HepG2 (cell line): Measurements from ENCODE around the gene ACSS3.

Source experiments
- EP300 ChIP-seq, 3 experiments: sonication (generic) in 1 of 3; formaldehyde crosslinking in 1 of 3; IDR thresholded peaks; 2 replicates each; pipeline versions ENCODE4 v1.5.1 to v1.6.1; 2011 to 2020; ENCODE audit warnings: low read depth in 2 of 3, low read length in 2 of 3, borderline replicate concordance in 1 of 3, improper control_type of control experiment in 1 of 3, mild to moderate bottlenecking in 1 of 3, missing genetic modification reagents in 1 of 3, moderate library complexity in 1 of 3
- GABPA ChIP-seq, 2 experiments: IDR thresholded peaks; 2 replicates each; pipeline ENCODE4 v1.6.1; 2011 to 2016; ENCODE audit warnings: low read depth in 2 of 2, low read length in 1 of 2, missing biosample characterization in 1 of 2, missing genetic modification characterization in 1 of 2
- HNRNPLL ChIP-seq: fragments of 200-400 bp; formaldehyde crosslinking; IDR thresholded peaks from 2 replicates; pipeline ENCODE4 v1.6.1; 2017; ENCODE audit warnings: mild to moderate bottlenecking, low read depth, low read length; ENCODE audit not compliant: poor library complexity, severe bottlenecking
- KLF15 ChIP-seq: sonication (generic); formaldehyde crosslinking; IDR thresholded peaks from 2 replicates; pipeline ENCODE4 v1.8.1; 2023; ENCODE audit warnings: borderline replicate concordance, mild to moderate bottlenecking, inconsistent platforms, missing genetic modification reagents, mixed read lengths
- MXD4 ChIP-seq: IDR thresholded peaks from 2 replicates; pipeline ENCODE4 v1.6.1; 2016; ENCODE audit warnings: mild to moderate bottlenecking, missing biosample characterization, missing genetic modification reagents
- TARDBP ChIP-seq: sonication (generic); formaldehyde crosslinking; IDR thresholded peaks from 2 replicates; pipeline ENCODE4 v1.8.0; 2022; ENCODE audit warnings: mild to moderate bottlenecking, missing genetic modification reagents
- ZNF704 ChIP-seq: sonication (generic); formaldehyde crosslinking; IDR thresholded peaks from 2 replicates; pipeline ENCODE4 v1.8.1; 2023; ENCODE audit warnings: mild to moderate bottlenecking, inconsistent platforms, moderate library complexity, missing genetic modification reagents, borderline replicate concordance

DNA sequence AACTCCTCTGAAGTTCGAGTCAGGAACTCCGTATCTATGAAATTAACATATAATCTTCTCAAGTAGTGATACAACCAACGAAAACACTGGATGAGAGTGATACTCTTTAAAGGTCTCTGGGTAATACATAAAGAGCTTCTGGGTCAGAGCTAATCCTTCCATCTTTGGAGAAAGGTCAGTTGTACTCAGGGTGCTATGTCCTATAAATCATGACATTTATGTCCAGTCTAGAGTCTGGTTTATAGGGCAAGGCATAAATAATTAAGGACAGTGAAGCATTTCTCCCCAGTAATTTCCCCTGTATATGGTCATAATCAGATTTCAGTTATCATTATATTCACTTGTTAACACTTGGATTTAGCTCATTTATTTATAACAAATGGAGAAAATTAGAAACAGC, 90.6 kb downstream of the ACSS3 start:
- TF ChIP-seq EP300 (IDR thresholded peaks at IDR 0.05; ENCODE audit: low read depth in 2 of 2, low read length in 2 of 2) (no peak), EP300 (CRISPR knock-in tag; IDR thresholded peaks at IDR 0.05; ENCODE audit: borderline replicate concordance) (no peak), TARDBP (CRISPR knock-in tag) (no peak), KLF15 (CRISPR knock-in tag) (no peak), GABPA (IDR thresholded peaks at IDR 0.05; ENCODE audit: low read depth, low read length) (no peak), GABPA (CRISPR knock-in tag; IDR thresholded peaks at IDR 0.05; ENCODE audit: low read depth) (no peak), HNRNPLL (no peak), ZNF704 (CRISPR knock-in tag) (no peak), MXD4 (no peak)
